Esophagus muscularis mucosa (tissue), 4 donors: Measurements from ENCODE around the gene FAM3A.

Experiments
- CTCF ChIP-seq, 3 experiments: fragments of 200-600 bp in 2 of 3; fragments of 450-650 bp in 1 of 3; sonication (generic) in 2 of 3; IDR thresholded peaks; one replicate each; pipeline ENCODE4 v1.5.1; 2017 to 2019; ENCODE audit warnings: antibody characterized with exemption in 3 of 3, mild to moderate bottlenecking in 2 of 3, moderate library complexity in 1 of 3
- EP300 ChIP-seq: sonication (generic); formaldehyde crosslinking; IDR thresholded peaks from one replicate; pipeline ENCODE4 v1.6.1; 2017; ENCODE audit warnings: antibody characterized with exemption
- POLR2A ChIP-seq: fragments of 450-650 bp; IDR thresholded peaks from one replicate; pipeline ENCODE4 v1.6.1; 2017; ENCODE audit warnings: antibody characterized with exemption, moderate library complexity, mild to moderate bottlenecking, low read depth

DNA sequence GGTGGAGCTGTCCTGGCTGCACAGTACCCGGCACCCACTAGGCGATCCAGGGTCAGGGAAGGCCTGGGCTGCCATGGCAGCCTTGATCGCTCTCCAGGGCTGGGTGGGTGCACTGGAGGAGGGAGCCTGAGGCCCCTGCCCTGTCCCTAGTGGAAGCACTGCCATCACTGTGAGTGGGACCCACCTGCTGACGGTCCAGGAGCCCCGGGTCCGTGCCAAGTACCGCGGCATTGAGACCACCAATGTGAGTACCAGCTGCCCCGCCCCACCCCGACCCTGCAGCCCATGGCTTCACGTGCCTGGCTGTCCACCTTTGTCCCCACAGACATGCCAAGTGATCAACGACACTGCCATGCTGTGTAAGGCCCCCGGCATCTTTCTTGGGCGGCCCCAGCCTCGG lies 49.1 kb downstream of the FAM3A start:
- TF ChIP-seq EP300 (no peak), POLR2A (no peak), CTCF (IDR thresholded peaks at IDR 0.05) (no peak)
